GM23338 (cell line): ENCODE results near the gene OR52I2. TPM values are rescaled to one million over a fixed set of nuclear protein-coding genes. Genes with fewer than 3 reads are reported as not detected.
A peak's percentile ranks its signal among the peaks of the same experiment; 100 is the strongest.

Source experiments
- ATAC-seq: fragments of 200-7000 bp; cut with Tn5 transposase; 3 replicates; pipeline ENCODE4 v1.9.1; 2020
- DNase-seq: peaks from one replicate; pipeline ENCODE4 v3.0.0-alpha.2; 2015; ENCODE audit warnings: low spot score
- H2AFZ ChIP-seq: fragments of 200-600 bp; sonication (generic); 2 replicates; pipeline ENCODE4 v1.8.0; 2016; ENCODE audit warnings: antibody characterized with exemption, mild to moderate bottlenecking, moderate library complexity
- H3F3A ChIP-seq: fragments of 200-600 bp; sonication (generic); replicated peaks from 2 replicates; pipeline ENCODE4 v1.8.0; 2017; ENCODE audit warnings: antibody characterized with exemption, mixed run types, low read depth
- H3K27ac ChIP-seq: fragments of 200-600 bp; sonication (generic); 2 replicates; pipeline ENCODE4 v1.6.1; 2016; ENCODE audit warnings: low read depth
- H3K27me3 ChIP-seq: fragments of 200-600 bp; sonication (generic); 2 replicates; pipeline ENCODE4 v1.8.0; 2016; ENCODE audit warnings: mild to moderate bottlenecking, mixed run types, moderate library complexity; ENCODE audit not compliant: insufficient read depth
- H3K36me3 ChIP-seq: fragments of 200-600 bp; sonication (generic); 2 replicates; pipeline ENCODE4 v1.8.0; 2016; ENCODE audit warnings: mild to moderate bottlenecking; ENCODE audit not compliant: insufficient read depth
- H3K4me1 ChIP-seq: fragments of 200-600 bp; sonication (generic); 2 replicates; pipeline ENCODE4 v1.8.0; 2016; ENCODE audit warnings: mild to moderate bottlenecking, moderate library complexity; ENCODE audit not compliant: insufficient read depth
- H3K4me2 ChIP-seq: fragments of 200-600 bp; sonication (generic); 2 replicates; pipeline ENCODE4 v1.7.1; 2017; ENCODE audit warnings: mixed run types
- H3K4me3 ChIP-seq: fragments of 200-600 bp; sonication (generic); 2 replicates; pipeline ENCODE4 v1.6.1; 2016; ENCODE audit warnings: mixed run types
- H3K79me2 ChIP-seq: fragments of 200-600 bp; sonication (generic); replicated peaks from 2 replicates; pipeline ENCODE4 v1.8.0; 2017; ENCODE audit warnings: mild to moderate bottlenecking; ENCODE audit not compliant: insufficient read depth
- H3K9me2 ChIP-seq: fragments of 200-600 bp; sonication (generic); 2 replicates; pipeline ENCODE4 v1.8.0; 2017; ENCODE audit not compliant: insufficient read depth
- H4K20me1 ChIP-seq: fragments of 200-600 bp; sonication (generic); replicated peaks from 2 replicates; pipeline ENCODE4 v1.8.0; 2017; ENCODE audit warnings: mild to moderate bottlenecking; ENCODE audit not compliant: insufficient read depth
- H3K27ac Mint-ChIP-seq: 2 replicates; pipeline ENCODE4 v1.8.0; 2020; ENCODE audit warnings: inconsistent platforms, mild to moderate bottlenecking, moderate library complexity, mixed read lengths
- H3K27me3 Mint-ChIP-seq: 3 replicates; pipeline ENCODE4 v1.8.0; 2022; ENCODE audit warnings: low read depth, mild to moderate bottlenecking, moderate library complexity, mixed read lengths, inconsistent platforms; ENCODE audit not compliant: insufficient read depth, poor library complexity
- H3K36me3 Mint-ChIP-seq: 3 replicates; pipeline ENCODE4 v1.8.0; 2021; ENCODE audit warnings: low read depth, mild to moderate bottlenecking, inconsistent platforms, moderate library complexity, mixed read lengths
- H3K4me1 Mint-ChIP-seq: 3 replicates; pipeline ENCODE4 v1.8.0; 2020; ENCODE audit warnings: mild to moderate bottlenecking, inconsistent platforms, mixed read lengths
- H3K4me3 Mint-ChIP-seq: 3 replicates; pipeline ENCODE4 v1.8.0; 2021; ENCODE audit warnings: moderate library complexity, mild to moderate bottlenecking, inconsistent platforms, mixed read lengths
- H3K9me3 Mint-ChIP-seq: 3 replicates; pipeline ENCODE4 v1.8.0; 2020; ENCODE audit warnings: moderate library complexity, mild to moderate bottlenecking, inconsistent platforms, mixed read lengths
- CREB1 ChIP-seq: fragments of 250-450 bp; sonication (Bioruptor Pico); IDR thresholded peaks from 2 replicates; pipeline ENCODE4 v1.5.0; 2020; ENCODE audit warnings: low read depth, mild to moderate bottlenecking, moderate library complexity
- CTCF ChIP-seq, 2 experiments: fragments of 200-600 bp in 1 of 2; sonication (generic) in 1 of 2; conservative IDR thresholded peaks; 2 replicates each; pipeline versions ENCODE4 v1.5.1 to v1.6.1; 2016 to 2017; ENCODE audit warnings: antibody characterized with exemption in 2 of 2, low read depth in 2 of 2, mild to moderate bottlenecking in 2 of 2, moderate library complexity in 1 of 2
- ETS1 ChIP-seq: IDR thresholded peaks from 2 replicates; pipeline ENCODE4 v1.6.1; 2016; ENCODE audit warnings: antibody characterized with exemption
- EZH2 ChIP-seq: fragments of 200-600 bp; sonication (generic); IDR thresholded peaks from one replicate; pipeline ENCODE4 v1.8.0; 2017; ENCODE audit warnings: antibody characterized with exemption, mild to moderate bottlenecking, low read depth; ENCODE audit not compliant: unreplicated experiment
- NANOG ChIP-seq: IDR thresholded peaks from 2 replicates; pipeline ENCODE4 v1.6.1; 2016; ENCODE audit warnings: antibody characterized with exemption, borderline replicate concordance
- POLR2AphosphoS5 ChIP-seq: IDR thresholded peaks from 2 replicates; pipeline ENCODE4 v1.6.1; 2016; ENCODE audit warnings: antibody characterized with exemption, low read depth
- STAT1 ChIP-seq: IDR thresholded peaks from one replicate; pipeline ENCODE4 v1.6.1; 2016; ENCODE audit warnings: antibody characterized with exemption; ENCODE audit not compliant: unreplicated experiment
- ZNF331 ChIP-seq: fragments of 250-450 bp; sonication (Bioruptor Pico); IDR thresholded peaks from 2 replicates; pipeline ENCODE4 v1.5.0; 2020; ENCODE audit warnings: low read depth, mild to moderate bottlenecking, moderate library complexity
- ZNF462 ChIP-seq: fragments of 250-450 bp; sonication (Bioruptor Pico); IDR thresholded peaks from 2 replicates; pipeline ENCODE4 v1.5.0; 2020; ENCODE audit warnings: mild to moderate bottlenecking, moderate library complexity
- polyA plus RNA-seq: library from polyadenylated mRNA; unstranded; fragments of >200 nt; fragmentation: Nextera tagmentation; extraction: Ambion mirVana; gene quantifications from 2 replicates; pipeline ENCODE4 v1.2.1, GENCODE V29; 2016
- total RNA-seq: library from RNA; depleted of rRNA; stranded (reverse); fragments of >200 nt; shearing (Covaris generic); gene quantifications from 2 replicates; pipeline ENCODE4 v1.2.3, GENCODE V29; 2014

OR52I2 gene
- total and polyA plus RNA-seq, 2 experiments from 2014 or later = 0.03 TPM; not detected in 1

- no peak overlapping the region for H3K27ac Mint-ChIP-seq
- Histone ChIP-seq H2AFZ (peak overlapping the region; percentile 6; the same call in 1 of the 2 replicates), H3K9me2 (peaks cover 8% of the 10 kb centered on the region; the same call in 1 of the 2 replicates), H4K20me1 (no peaks in the 10 kb centered on the region), H3F3A (no peaks in the 10 kb centered on the region), H3K4me1 (peaks cover 6% of the 10 kb centered on the region), H3K4me3 (peak overlapping the region; percentile 59), H3K27ac (no peak overlapping the region), H3K27me3 (no peaks in the 10 kb centered on the region), H3K79me2 (no peaks in the 10 kb centered on the region), H3K36me3 (no peaks in the 10 kb centered on the region), H3K4me2 (peak overlapping the region; percentile 84)
- peak overlapping the region; percentile 89 for H3K4me3 Mint-ChIP-seq
- peaks cover 6% of the 10 kb centered on the region; the same call in 2 of the 3 replicates for H3K4me1 Mint-ChIP-seq
- no peaks in the 10 kb centered on the region for H3K9me3 Mint-ChIP-seq
- DNase-seq (no peak), ATAC-seq (no peak)
- peaks cover 4% of the 10 kb centered on the region for H3K27me3 Mint-ChIP-seq
- TF ChIP-seq NANOG (no peak), CREB1 (no peak), POLR2AphosphoS5 (no peak), ZNF331 (no peak), EZH2 (no peak), STAT1 (no peak), CTCF (conservative IDR thresholded peaks at IDR 0.05; ENCODE audit: low read depth in 2 of 2) (no peak), ZNF462 (no peak), ETS1 (no peak)
- H3K36me3 Mint-ChIP-seq = no peaks in the 10 kb centered on the region; the same call in 2 of the 3 replicates
Measured at GRCh38 chr11:4607096-4607495, 25.6 kb downstream of the OR52I2 start.
